NCI-H2227 treated with DMSO at 0.1 percent for 48 hours (cell line): ENCODE results near the gene PLCG1.

Source experiments
- DNase-seq: peaks from one replicate; lab custom pipeline; 2025; lab: John Stamatoyannopoulos, UW

PLCG1 gene

GRCh38 chr20:41142245-41142644 is 4.9 kb downstream of the PLCG1 start:
- DNase-seq = no peak

GRCh38 chr20:41142919-41143318 is 5.6 kb downstream of the PLCG1 start:
- DNase-seq = no peak

- no peak for DNase-seq
Measured at GRCh38 chr20:41143354-41143753, 6.0 kb downstream of the PLCG1 start.

- no peak for DNase-seq
Measured at GRCh38 chr20:41145317-41145716, 8.0 kb downstream of the PLCG1 start.

GRCh38 chr20:41145821-41146620 is 8.7 kb downstream of the PLCG1 start:
- DNase-seq = no peak

- no peak for DNase-seq
Measured at GRCh38 chr20:41147767-41148191, 10.4 kb downstream of the PLCG1 start.

GRCh38 chr20:41148942-41149341 is 11.6 kb downstream of the PLCG1 start:
- DNase-seq = no peak

- no peak for DNase-seq
Measured at GRCh38 chr20:41150664-41151063, 13.3 kb downstream of the PLCG1 start.

GRCh38 chr20:41151134-41151869 is 14.0 kb downstream of the PLCG1 start:
- no peak for DNase-seq

- DNase-seq = no peak
Measured at GRCh38 chr20:41152108-41152757, 14.9 kb downstream of the PLCG1 start.

GRCh38 chr20:41154436-41155176 is 17.3 kb downstream of the PLCG1 start:
- no peak for DNase-seq

GRCh38 chr20:41155261-41155660 is 17.9 kb downstream of the PLCG1 start:
- no peak for DNase-seq

GRCh38 chr20:41158082-41158625 is 20.8 kb downstream of the PLCG1 start:
- no peak for DNase-seq

- DNase-seq = no peak
Measured at GRCh38 chr20:41159547-41159946, 22.2 kb downstream of the PLCG1 start.

GRCh38 chr20:41160686-41161085 is 23.3 kb downstream of the PLCG1 start:
- no peak for DNase-seq

GRCh38 chr20:41161886-41162285 is 24.5 kb downstream of the PLCG1 start:
- DNase-seq = no peak

GRCh38 chr20:41162396-41162795 is 25.1 kb downstream of the PLCG1 start:
- no peak for DNase-seq

- DNase-seq = no peak
Measured at GRCh38 chr20:41163821-41164220, 26.5 kb downstream of the PLCG1 start.

- DNase-seq = no peak
Measured at GRCh38 chr20:41165001-41165882, 27.9 kb downstream of the PLCG1 start.

- no peak for DNase-seq
Measured at GRCh38 chr20:41166201-41167117, 29.1 kb downstream of the PLCG1 start.
